B cell (primary cell): Measurements from ENCODE around the gene ANKRD11. TPM values are rescaled to one million over a fixed set of nuclear protein-coding genes. Genes with fewer than 3 reads are reported as not detected.

Experiments used
- ATAC-seq: fragments of 200-7000 bp; cut with Tn5 transposase; one replicate; pipeline ENCODE4 v1.10.0; 2021; ENCODE audit warnings: low read depth, mild to moderate bottlenecking, moderate number of reproducible peaks, moderate library complexity
- CTCF ChIA-PET: fragments of 350-600 bp; sonication (Branson Sonifier 250); formaldehyde crosslinking; loops from one replicate; lab custom pipeline; 2021; ENCODE audit warnings: antibody characterized with exemption, inconsistent platforms; lab: Charles Lee
- POLR2A ChIA-PET: fragments of 350-600 bp; sonication (Branson Sonifier 250); formaldehyde crosslinking; loops from one replicate; lab custom pipeline; 2021; ENCODE audit warnings: antibody characterized with exemption; lab: Charles Lee
- DNase-seq: peaks from one replicate; pipeline ENCODE4 v3.0.0; 2013
- H2AFZ ChIP-seq: 2 replicates; pipeline ENCODE4 v1.6.1; 2012; ENCODE audit warnings: mild to moderate bottlenecking, low read depth, low read length; ENCODE audit not compliant: insufficient read depth, poor library complexity, severe bottlenecking
- H3K27ac ChIP-seq, 2 donors: 1 replicate in 1 of 2; 2 replicates in 1 of 2; pipeline ENCODE4 v1.5.1; 2012 to 2013; ENCODE audit warnings: low read length in 2 of 2, mild to moderate bottlenecking in 2 of 2, moderate library complexity in 1 of 2
- H3K27me3 ChIP-seq, 4 experiments: fragments of 200-600 bp in 1 of 4; sonication (generic) in 1 of 4; replicated peaks in 1 of 4; 1 replicate in 2 of 4; 2 replicates in 2 of 4; pipeline versions ENCODE4 v1.6.1 to v1.7.0; 2013 to 2016; ENCODE audit warnings: low read length in 3 of 4, mild to moderate bottlenecking in 2 of 4, mixed read lengths in 1 of 4, moderate library complexity in 1 of 4; ENCODE audit not compliant: insufficient read depth in 4 of 4, control insufficient read depth in 3 of 4; ENCODE audit errors: control extremely low read depth in 1 of 4
- H3K36me3 ChIP-seq, 2 experiments: replicated peaks in 1 of 2; 1 replicate in 1 of 2; 2 replicates in 1 of 2; pipeline versions ENCODE4 v1.6.1 to v1.7.1; 2013; ENCODE audit warnings: low read length in 1 of 2; ENCODE audit not compliant: insufficient read depth in 2 of 2, control insufficient read depth in 1 of 2; ENCODE audit errors: control extremely low read depth in 1 of 2, extremely low read depth in 1 of 2
- H3K4me1 ChIP-seq, 2 donors: fragments of 200-600 bp in 1 of 2; sonication (generic) in 1 of 2; 1 replicate in 1 of 2; 2 replicates in 1 of 2; pipeline versions ENCODE4 v1.5.1 to v1.6.1; 2013 to 2017; ENCODE audit warnings: low read length in 2 of 2; ENCODE audit not compliant: control insufficient read depth in 2 of 2, insufficient read depth in 2 of 2
- H3K4me2 ChIP-seq: replicated peaks from 2 replicates; pipeline ENCODE3; 2012; ENCODE audit warnings: mild to moderate bottlenecking, low read depth, low read length; ENCODE audit not compliant: poor library complexity, severe bottlenecking
- H3K4me3 ChIP-seq, 5 experiments: fragments of 200-600 bp in 1 of 5; sonication (generic) in 1 of 5; 1 replicate in 3 of 5; 2 replicates in 2 of 5; pipeline versions ENCODE4 v1.5.1 to v1.7.0; 2011 to 2016; ENCODE audit warnings: low read length in 4 of 5, mild to moderate bottlenecking in 4 of 5, low read depth in 2 of 5, control low read depth in 1 of 5, moderate library complexity in 1 of 5; ENCODE audit not compliant: insufficient read depth in 1 of 5; ENCODE audit errors: control extremely low read depth in 1 of 5, extremely low read depth in 1 of 5
- H3K79me2 ChIP-seq: fragments of 200-600 bp; sonication (generic); one replicate; pipeline ENCODE4 v1.6.0; 2016; ENCODE audit warnings: low read length; ENCODE audit not compliant: control insufficient read depth, insufficient read depth
- H3K9ac ChIP-seq: fragments of 200-600 bp; sonication (generic); 2 replicates; pipeline ENCODE4 v1.6.1; 2017; ENCODE audit warnings: mild to moderate bottlenecking, low read length, moderate library complexity
- H3K9me3 ChIP-seq, 3 donors: one replicate each; pipeline versions ENCODE4 v1.6.1 to v1.7.1; 2013; ENCODE audit warnings: low read length in 2 of 3; ENCODE audit not compliant: control insufficient read depth in 2 of 3, insufficient read depth in 1 of 3; ENCODE audit errors: control extremely low read depth in 1 of 3
- H4K20me1 ChIP-seq: 2 replicates; pipeline ENCODE4 v1.6.0; 2012; ENCODE audit warnings: mild to moderate bottlenecking, low read length; ENCODE audit not compliant: insufficient read depth, control insufficient read depth, poor library complexity, severe bottlenecking
- H3K27ac Mint-ChIP-seq: one replicate; pipeline ENCODE4 v1.8.0; 2021; ENCODE audit warnings: mixed read lengths
- H3K27me3 Mint-ChIP-seq: one replicate; pipeline ENCODE4 v1.8.0; 2021; ENCODE audit warnings: mixed read lengths
- H3K4me1 Mint-ChIP-seq: one replicate; pipeline ENCODE4 v1.8.0; 2021; ENCODE audit warnings: mixed read lengths
- H3K4me3 Mint-ChIP-seq: one replicate; pipeline ENCODE4 v1.8.0; 2021; ENCODE audit warnings: mixed read lengths
- H3K9me3 Mint-ChIP-seq: one replicate; pipeline ENCODE4 v1.8.0; 2022; ENCODE audit warnings: mixed read lengths; ENCODE audit not compliant: insufficient read depth
- CTCF ChIP-seq: fragments of 200-600 bp; IDR thresholded peaks from one replicate; pipeline ENCODE4 v1.8.0; 2022; ENCODE audit warnings: antibody characterized with exemption, mild to moderate bottlenecking
- EZH2 ChIP-seq: IDR thresholded peaks from 2 replicates; pipeline ENCODE4 v1.6.1; 2012; ENCODE audit warnings: borderline replicate concordance, low read depth, mild to moderate bottlenecking, moderate library complexity, low read length; ENCODE audit not compliant: insufficient read depth, poor library complexity, severe bottlenecking
- WGBS: methylation state at CpG from one replicate; pipeline ENCODE4 v1.1.5; 2013; ENCODE audit warnings: missing lambda C conversion rate; ENCODE audit not compliant: insufficient coverage; 5-methylcytosine and 5-hydroxymethylcytosine counted together
- intact Hi-C: fragments of 100-400 bp; cut with micrococcal nuclease; formaldehyde crosslinking; loops from one replicate; pipeline ENCODE4 v1.10.0; 2022
- polyA plus RNA-seq: library from polyadenylated mRNA; depleted of rRNA; stranded (reverse); fragments of >200 nt; gene quantifications from 2 replicates; pipeline ENCODE4 v1.2.3, GENCODE V29; 2012
- total RNA-seq, 2 donors: library from RNA; stranded (reverse); fragments of 120-200 nt in 1 of 2; gene quantifications; 1 replicate in 1 of 2; 2 replicates in 1 of 2; pipeline versions ENCODE4 v1.2.3 to v1.2.4, GENCODE V29; 2013 to 2022

Gene ANKRD11
- total and polyA plus RNA-seq, 2 donors (not counting 1 experiment from before 2014, with no cell fraction given), result 67.9 to 314 TPM

GRCh38 chr16:89369266-89369895, 121.0 kb downstream of the ANKRD11 start:
- H3K9ac ChIP-seq, result no peak overlapping the region
- peaks cover 0 to 23% of the 10 kb centered on the region in 2 experiments for H3K36me3 ChIP-seq
- no peak overlapping the region for H3K27ac ChIP-seq
- ChIA-PET POLR2A (interaction anchor here (1.0 to 1.1 kb wide), 2 partner anchors 9 to 53 kb away, joined by 3 to 5 read pairs; no protein-coding TSS in a partner anchor), CTCF (interaction anchor here (1.1 kb wide), 1 partner anchor 11 kb away, joined by 4 read pairs; no protein-coding TSS in a partner anchor)
- ATAC-seq (no peak), DNase-seq (no peak)
- peaks cover 99% of the 10 kb centered on the region for H4K20me1 ChIP-seq
- no peaks in the 10 kb centered on the region for H3K9me3 ChIP-seq
- Mint-ChIP-seq H3K27ac (no peak overlapping the region), H3K4me3 (peak overlapping the region; percentile 6), H3K27me3 (no peaks in the 10 kb centered on the region), H3K4me1 (peaks cover 84% of the 10 kb centered on the region), H3K9me3 (no peaks in the 10 kb centered on the region)
- no peak overlapping the region for H2AFZ ChIP-seq
- 93% methylated on average over 9 of the region's 17 CpGs for WGBS
- peaks cover 38 to 57% of the 10 kb centered on the region in 2 donors for H3K4me1 ChIP-seq
- intact Hi-C loops, result no loop called here
- H3K4me3 ChIP-seq, result no peak overlapping the region
- TF ChIP-seq EZH2 (no peak), CTCF (no peak)
- peaks cover 99% of the 10 kb centered on the region for H3K79me2 ChIP-seq
- H3K27me3 ChIP-seq, result no peaks in the 10 kb centered on the region
- H3K4me2 ChIP-seq, result peak overlapping the region; percentile 36

GRCh38 chr16:89368604-89369249, 121.6 kb downstream of the ANKRD11 start:
- H3K9me3 Mint-ChIP-seq, result no peaks in the 10 kb centered on the region
- peaks cover 99% of the 10 kb centered on the region for H4K20me1 ChIP-seq
- CTCF ChIA-PET, result interaction anchor here (1.0 kb wide), 1 partner anchor 138 kb away, joined by 3 read pairs; no protein-coding TSS in a partner anchor
- H2AFZ ChIP-seq, result no peak overlapping the region
- no peaks in the 10 kb centered on the region for H3K27me3 ChIP-seq
- H3K79me2 ChIP-seq, result peaks cover 99% of the 10 kb centered on the region
- H3K4me1 Mint-ChIP-seq, result peaks cover 85% of the 10 kb centered on the region
- DNase-seq (no peak), ATAC-seq (no peak)
- POLR2A ChIA-PET, result interaction anchor here (0.6 to 1.1 kb wide), 5 partner anchors 9 to 394 kb away, joined by 3 to 5 read pairs (median 3); no protein-coding TSS in a partner anchor
- no peak for TF ChIP-seq CTCF
- TF ChIP-seq EZH2, result no peak
- H3K36me3 ChIP-seq, result peaks cover 0 to 23% of the 10 kb centered on the region in 2 experiments
- no peak overlapping the region for H3K4me3 ChIP-seq
- WGBS, result 60% methylated on average over 7 of the region's 7 CpGs
- H3K4me1 ChIP-seq, result peaks cover 38 to 56% of the 10 kb centered on the region in 2 donors
- H3K9ac ChIP-seq, result no peak overlapping the region
- no peaks in the 10 kb centered on the region for H3K27me3 Mint-ChIP-seq
- H3K27ac Mint-ChIP-seq, result no peak overlapping the region
- peak overlapping the region; percentile 36 for H3K4me2 ChIP-seq
- peak overlapping the region; percentile 6 for H3K4me3 Mint-ChIP-seq
- H3K9me3 ChIP-seq, result no peaks in the 10 kb centered on the region
- no peak overlapping the region for H3K27ac ChIP-seq
- intact Hi-C loops, result no loop called here
